ENCODE measurements around the gene CACNA2D3. TPM values are rescaled to one million over a fixed set of nuclear protein-coding genes. Genes with fewer than 3 reads are reported as not detected.

CACNA2D3 gene
- total and polyA plus RNA-seq, 4 donors: 0.38 to 2.5 (median 1.1) TPM

- H3K27ac ChIP-seq (ENCODE audit: low read depth in 1 of 2, low read length in 1 of 2): no peak overlapping the region
- H3K4me1 ChIP-seq (ENCODE audit: control insufficient read depth in 5 of 5, insufficient read depth in 5 of 5, low read length in 5 of 5): no peaks in the 10 kb centered on the region
- no peak for ATAC-seq (ENCODE audit: insufficient read depth, low FRiP score)
- WGBS, 2 donors: 79 to 90% methylated on average over 2 of the region's 2 CpGs
- DNase-seq: no peak
- TF ChIP-seq, protein P1, sequence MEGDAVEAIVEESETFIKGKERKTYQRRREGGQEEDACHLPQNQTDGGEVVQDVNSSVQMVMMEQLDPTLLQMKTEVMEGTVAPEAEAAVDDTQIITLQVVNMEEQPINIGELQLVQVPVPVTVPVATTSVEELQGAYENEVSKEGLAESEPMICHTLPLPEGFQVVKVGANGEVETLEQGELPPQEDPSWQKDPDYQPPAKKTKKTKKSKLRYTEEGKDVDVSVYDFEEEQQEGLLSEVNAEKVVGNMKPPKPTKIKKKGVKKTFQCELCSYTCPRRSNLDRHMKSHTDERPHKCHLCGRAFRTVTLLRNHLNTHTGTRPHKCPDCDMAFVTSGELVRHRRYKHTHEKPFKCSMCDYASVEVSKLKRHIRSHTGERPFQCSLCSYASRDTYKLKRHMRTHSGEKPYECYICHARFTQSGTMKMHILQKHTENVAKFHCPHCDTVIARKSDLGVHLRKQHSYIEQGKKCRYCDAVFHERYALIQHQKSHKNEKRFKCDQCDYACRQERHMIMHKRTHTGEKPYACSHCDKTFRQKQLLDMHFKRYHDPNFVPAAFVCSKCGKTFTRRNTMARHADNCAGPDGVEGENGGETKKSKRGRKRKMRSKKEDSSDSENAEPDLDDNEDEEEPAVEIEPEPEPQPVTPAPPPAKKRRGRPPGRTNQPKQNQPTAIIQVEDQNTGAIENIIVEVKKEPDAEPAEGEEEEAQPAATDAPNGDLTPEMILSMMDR (IDR thresholded peaks at IDR 0.05; ENCODE audit: control extremely low read depth, extremely low read depth): no peak
- no peak overlapping the region for H3K9ac ChIP-seq (ENCODE audit: insufficient read depth in 1 of 2, low read length in 2 of 2)
- H3K4me3 ChIP-seq: no peak overlapping the region
- H3K36me3 ChIP-seq (ENCODE audit: control insufficient read depth in 4 of 4, insufficient read depth in 4 of 4, low read length in 4 of 4): no peaks in the 10 kb centered on the region
- no peaks in the 10 kb centered on the region for H3K27me3 ChIP-seq (ENCODE audit: control insufficient read depth in 3 of 3, insufficient read depth in 3 of 3, low read length in 2 of 3)
- no peaks in the 10 kb centered on the region for H3K9me3 ChIP-seq (ENCODE audit: control insufficient read depth in 4 of 4, insufficient read depth in 3 of 4, low read length in 3 of 4)
Observed at GRCh38 chr3:54331341-54331740, 209.0 kb downstream of the CACNA2D3 start.

GRCh38 chr3:54337846-54338245, 215.5 kb downstream of the CACNA2D3 start:
- Histone ChIP-seq H3K27me3 (ENCODE audit: control insufficient read depth in 3 of 3, insufficient read depth in 3 of 3, low read length in 2 of 3) (no peaks in the 10 kb centered on the region), H3K4me1 (ENCODE audit: control insufficient read depth in 5 of 5, insufficient read depth in 5 of 5, low read length in 5 of 5) (no peaks in the 10 kb centered on the region), H3K9ac (ENCODE audit: insufficient read depth in 1 of 2, low read length in 2 of 2) (no peak overlapping the region), H3K27ac (ENCODE audit: low read depth in 1 of 2, low read length in 1 of 2) (no peak overlapping the region), H3K9me3 (ENCODE audit: control insufficient read depth in 4 of 4, insufficient read depth in 3 of 4, low read length in 3 of 4) (no peaks in the 10 kb centered on the region), H3K36me3 (ENCODE audit: control insufficient read depth in 4 of 4, insufficient read depth in 4 of 4, low read length in 4 of 4) (no peaks in the 10 kb centered on the region), H3K4me3 (no peak overlapping the region)
- TF ChIP-seq, protein P1 (IDR thresholded peaks at IDR 0.05; ENCODE audit: control extremely low read depth, extremely low read depth): no peak
- ATAC-seq (ENCODE audit: insufficient read depth, low FRiP score) (no peak), DNase-seq (no peak)
- 72 to 73% methylated on average over 6 of the region's 6 CpGs for WGBS, 2 donors

- Histone ChIP-seq H3K9me3 (ENCODE audit: control insufficient read depth in 4 of 4, insufficient read depth in 3 of 4, low read length in 3 of 4) (no peaks in the 10 kb centered on the region), H3K4me3 (no peak overlapping the region), H3K4me1 (ENCODE audit: control insufficient read depth in 5 of 5, insufficient read depth in 5 of 5, low read length in 5 of 5) (no peaks in the 10 kb centered on the region), H3K9ac (ENCODE audit: insufficient read depth in 1 of 2, low read length in 2 of 2) (no peak overlapping the region), H3K27me3 (ENCODE audit: control insufficient read depth in 3 of 3, insufficient read depth in 3 of 3, low read length in 2 of 3) (no peaks in the 10 kb centered on the region), H3K36me3 (ENCODE audit: control insufficient read depth in 4 of 4, insufficient read depth in 4 of 4, low read length in 4 of 4) (no peaks in the 10 kb centered on the region), H3K27ac (ENCODE audit: low read depth in 1 of 2, low read length in 1 of 2) (no peak overlapping the region)
- WGBS, 2 donors: 50 to 73% methylated on average over 2 of the region's 2 CpGs
- DNase-seq (no peak), ATAC-seq (ENCODE audit: insufficient read depth, low FRiP score) (no peak)
- TF ChIP-seq, protein P1 (IDR thresholded peaks at IDR 0.05; ENCODE audit: control extremely low read depth, extremely low read depth): no peak
Observed at GRCh38 chr3:54339608-54340007, 217.3 kb downstream of the CACNA2D3 start.

GRCh38 chr3:54341811-54342210, 219.5 kb downstream of the CACNA2D3 start:
- DNase-seq: no peak
- Histone ChIP-seq H3K4me3 (no peak overlapping the region), H3K27ac (ENCODE audit: low read depth in 1 of 2, low read length in 1 of 2) (no peak overlapping the region), H3K9me3 (ENCODE audit: control insufficient read depth in 4 of 4, insufficient read depth in 3 of 4, low read length in 3 of 4) (no peaks in the 10 kb centered on the region), H3K4me1 (ENCODE audit: control insufficient read depth in 5 of 5, insufficient read depth in 5 of 5, low read length in 5 of 5) (no peaks in the 10 kb centered on the region), H3K27me3 (ENCODE audit: control insufficient read depth in 3 of 3, insufficient read depth in 3 of 3, low read length in 2 of 3) (no peaks in the 10 kb centered on the region), H3K9ac (ENCODE audit: insufficient read depth in 1 of 2, low read length in 2 of 2) (no peak overlapping the region), H3K36me3 (ENCODE audit: control insufficient read depth in 4 of 4, insufficient read depth in 4 of 4, low read length in 4 of 4) (no peaks in the 10 kb centered on the region)
- 87 to 88% methylated on average over 2 of the region's 2 CpGs for WGBS, 2 donors
- TF ChIP-seq, protein P1 (IDR thresholded peaks at IDR 0.05; ENCODE audit: control extremely low read depth, extremely low read depth): no peak
- no peak for ATAC-seq (ENCODE audit: insufficient read depth, low FRiP score)
